HepG2 (cell line): ENCODE measurements around the gene PSMG1. TPM values are rescaled to one million over a fixed set of nuclear protein-coding genes. Genes with fewer than 3 reads are reported as not detected.

Experiments
- JDP2 ChIP-seq: sonication (generic); formaldehyde crosslinking; IDR thresholded peaks from 2 replicates; pipeline ENCODE4 v1.8.1; 2022; ENCODE audit warnings: missing genetic modification reagents, borderline replicate concordance
- JUN ChIP-seq: sonication (generic); formaldehyde crosslinking; IDR thresholded peaks from 2 replicates; pipeline ENCODE4 v1.4.0; 2020; ENCODE audit warnings: mild to moderate bottlenecking, missing genetic modification reagents
- MED1 ChIP-seq: sonication (generic); formaldehyde crosslinking; IDR thresholded peaks from 2 replicates; pipeline ENCODE4 v1.4.0; 2020; ENCODE audit warnings: missing genetic modification reagents
- PPARG ChIP-seq: conservative IDR thresholded peaks from 2 replicates; pipeline ENCODE4 v1.6.1; 2016; ENCODE audit warnings: missing biosample characterization, missing genetic modification reagents
- RELA ChIP-seq: sonication (generic); formaldehyde crosslinking; IDR thresholded peaks from 2 replicates; pipeline ENCODE4 v1.4.0; 2020; ENCODE audit warnings: missing genetic modification reagents
- ZBTB7B ChIP-seq: sonication (generic); formaldehyde crosslinking; IDR thresholded peaks from 2 replicates; pipeline ENCODE4 v1.4.0; 2020; ENCODE audit warnings: missing genetic modification reagents
- ZC3H4 ChIP-seq: sonication (generic); formaldehyde crosslinking; IDR thresholded peaks from 2 replicates; pipeline ENCODE4 v1.4.0; 2020; ENCODE audit warnings: missing genetic modification reagents, borderline replicate concordance
- ZFP41 ChIP-seq: sonication (generic); formaldehyde crosslinking; IDR thresholded peaks from 2 replicates; pipeline ENCODE4 v1.4.0; 2020; ENCODE audit warnings: mild to moderate bottlenecking, missing genetic modification reagents, borderline replicate concordance
- ZFP82 ChIP-seq: sonication (generic); formaldehyde crosslinking; IDR thresholded peaks from 2 replicates; pipeline ENCODE4 v1.5.1; 2020; ENCODE audit warnings: mild to moderate bottlenecking, missing genetic modification reagents, borderline replicate concordance
- ZNF251 ChIP-seq: sonication (generic); formaldehyde crosslinking; IDR thresholded peaks from 2 replicates; pipeline ENCODE4 v1.9.0; 2021; ENCODE audit warnings: mild to moderate bottlenecking, missing genetic modification reagents
- ZNF296 ChIP-seq: sonication (generic); formaldehyde crosslinking; conservative IDR thresholded peaks from 2 replicates; pipeline ENCODE4 v1.5.0; 2020; ENCODE audit warnings: mild to moderate bottlenecking, missing genetic modification reagents
- ZNF326 ChIP-seq: sonication (generic); formaldehyde crosslinking; IDR thresholded peaks from 2 replicates; pipeline ENCODE4 v1.4.0; 2020; ENCODE audit warnings: missing genetic modification reagents, borderline replicate concordance
- ZNF678 ChIP-seq: sonication (generic); formaldehyde crosslinking; IDR thresholded peaks from 2 replicates; pipeline ENCODE4 v1.4.0; 2020; ENCODE audit warnings: mild to moderate bottlenecking, missing genetic modification reagents
- ZSCAN12 ChIP-seq: sonication (generic); formaldehyde crosslinking; IDR thresholded peaks from 2 replicates; pipeline ENCODE4 v1.9.0; 2021; ENCODE audit warnings: mild to moderate bottlenecking, missing genetic modification reagents
- ZSCAN20 ChIP-seq: sonication (generic); formaldehyde crosslinking; IDR thresholded peaks from 2 replicates; pipeline ENCODE4 v1.4.0; 2020; ENCODE audit warnings: missing genetic modification reagents, mild to moderate bottlenecking, borderline replicate concordance
- polyA plus RNA-seq, 8 experiments: library from polyadenylated mRNA; depleted of rRNA in 3 of 8; stranded (reverse) in 7 of 8; unstranded in 1 of 8; fragments of >200 nt; fragmentation: Illumina TruSeq in 4 of 8; extraction: Trizol in 4 of 8; gene quantifications; 2 replicates each; pipeline versions ENCODE4 v1.2.1 to v1.2.3, GENCODE V29; 2011 to 2016; ENCODE audit warnings: low read depth in 4 of 8, missing spikeins in 1 of 8, mixed read lengths in 1 of 8; ENCODE audit not compliant: insufficient read depth in 1 of 8
- total RNA-seq, 5 experiments: library from RNA; depleted of rRNA; stranded (reverse); fragments of >200 nt; fragmentation: Illumina TruSeq; extraction: Trizol; gene quantifications; 2 replicates each; pipeline ENCODE4 v1.2.3, GENCODE V29; 2016; ENCODE audit warnings: low read depth in 1 of 5
- TF ChIP-seq, protein P1 (sequence below): sonication (generic); formaldehyde crosslinking; IDR thresholded peaks from 2 replicates; pipeline ENCODE4 v1.4.0; 2020; ENCODE audit warnings: mild to moderate bottlenecking, missing genetic modification reagents
- TF ChIP-seq, protein P2 (sequence below): sonication (generic); formaldehyde crosslinking; IDR thresholded peaks from 2 replicates; pipeline ENCODE4 v1.4.0; 2020; ENCODE audit warnings: missing genetic modification reagents
- TF ChIP-seq, protein P3 (sequence below): sonication (generic); formaldehyde crosslinking; IDR thresholded peaks from 2 replicates; pipeline ENCODE4 v1.8.1; 2023; ENCODE audit warnings: mild to moderate bottlenecking, missing genetic modification reagents
- TF ChIP-seq, protein P4 (sequence below): sonication (generic); formaldehyde crosslinking; IDR thresholded peaks from 2 replicates; pipeline ENCODE4 v1.5.1; 2020; ENCODE audit warnings: mild to moderate bottlenecking, moderate library complexity, missing genetic modification reagents
- TF ChIP-seq, protein P5 (sequence below): sonication (generic); formaldehyde crosslinking; IDR thresholded peaks from 2 replicates; pipeline ENCODE4 v1.5.1; 2020; ENCODE audit warnings: missing genetic modification reagents, mild to moderate bottlenecking, borderline replicate concordance
- TF ChIP-seq, protein P6 (sequence below): sonication (generic); formaldehyde crosslinking; conservative IDR thresholded peaks from 2 replicates; pipeline ENCODE4 v1.8.1; 2023; ENCODE audit warnings: missing genetic modification reagents

The PSMG1 gene
- total and polyA plus RNA-seq, 2 of the 13 experiments (the other 11 are each of a cell fraction or from before 2014, with no cell fraction given), result 63.6 to 173 TPM

DNA sequence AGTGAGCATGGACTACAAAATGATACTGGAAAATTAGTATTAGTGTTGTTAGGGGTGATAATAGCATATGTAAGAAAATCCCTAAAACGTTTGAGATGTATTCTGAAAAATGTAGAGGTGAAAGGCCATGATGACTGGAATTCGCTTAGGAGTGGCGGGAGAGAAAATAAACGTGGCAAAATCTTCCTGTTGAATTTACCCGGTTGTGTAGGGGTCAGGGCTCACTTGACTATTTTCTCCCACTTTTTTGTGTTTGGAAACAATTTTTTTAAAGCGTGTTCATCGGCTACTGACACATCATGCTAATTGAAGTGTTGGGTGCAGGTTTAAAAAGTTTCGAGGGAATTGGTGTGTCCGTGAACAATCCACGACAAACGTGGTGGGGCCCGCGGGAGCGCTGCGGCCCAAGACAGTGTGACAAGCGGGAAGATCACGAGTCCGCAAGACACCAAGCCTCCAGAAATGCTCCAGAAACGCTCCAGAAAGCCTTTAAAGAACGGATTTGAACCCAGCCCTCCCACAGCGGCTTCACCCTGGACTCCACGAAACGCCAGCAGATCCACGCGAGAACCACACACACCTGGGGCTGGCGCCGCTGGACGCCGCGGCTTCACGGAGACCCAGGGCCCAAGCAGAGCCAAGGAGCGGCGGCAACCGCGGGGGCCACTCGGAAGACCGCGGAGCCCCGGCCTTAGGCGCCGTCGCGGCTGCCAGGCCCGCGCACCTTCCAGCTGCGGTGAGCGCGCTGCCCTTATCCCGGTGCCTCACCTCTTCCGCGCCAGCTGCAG lies 573 bp downstream of the PSMG1 start (continued):
- TF ChIP-seq ZNF296 (peak; percentile 53; the same call in 1 of the 2 replicates), MED1 (CRISPR knock-in tag) (no peak), JDP2 (no peak), ZSCAN20 (CRISPR knock-in tag) (no peak), RELA (CRISPR knock-in tag) (no peak), ZNF678 (CRISPR knock-in tag) (no peak), ZFP41 (no peak), ZFP82 (CRISPR knock-in tag) (no peak), ZNF251 (CRISPR knock-in tag) (no peak; the same call in 1 of the 2 replicates), ZSCAN12 (CRISPR knock-in tag) (no peak), ZBTB7B (CRISPR knock-in tag) (no peak), JUN (CRISPR knock-in tag) (no peak), PPARG (CRISPR knock-in tag) (no peak), ZNF326 (no peak), ZC3H4 (CRISPR knock-in tag) (no peak)
- TF ChIP-seq, protein P1, sequence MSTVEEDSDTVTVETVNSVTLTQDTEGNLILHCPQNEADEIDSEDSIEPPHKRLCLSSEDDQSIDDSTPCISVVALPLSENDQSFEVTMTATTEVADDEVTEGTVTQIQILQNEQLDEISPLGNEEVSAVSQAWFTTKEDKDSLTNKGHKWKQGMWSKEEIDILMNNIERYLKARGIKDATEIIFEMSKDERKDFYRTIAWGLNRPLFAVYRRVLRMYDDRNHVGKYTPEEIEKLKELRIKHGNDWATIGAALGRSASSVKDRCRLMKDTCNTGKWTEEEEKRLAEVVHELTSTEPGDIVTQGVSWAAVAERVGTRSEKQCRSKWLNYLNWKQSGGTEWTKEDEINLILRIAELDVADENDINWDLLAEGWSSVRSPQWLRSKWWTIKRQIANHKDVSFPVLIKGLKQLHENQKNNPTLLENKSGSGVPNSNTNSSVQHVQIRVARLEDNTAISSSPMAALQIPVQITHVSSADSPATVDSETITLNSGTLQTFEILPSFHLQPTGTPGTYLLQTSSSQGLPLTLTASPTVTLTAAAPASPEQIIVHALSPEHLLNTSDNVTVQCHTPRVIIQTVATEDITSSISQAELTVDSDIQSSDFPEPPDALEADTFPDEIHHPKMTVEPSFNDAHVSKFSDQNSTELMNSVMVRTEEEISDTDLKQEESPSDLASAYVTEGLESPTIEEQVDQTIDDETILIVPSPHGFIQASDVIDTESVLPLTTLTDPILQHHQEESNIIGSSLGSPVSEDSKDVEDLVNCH (CRISPR knock-in tag), result no peak
- TF ChIP-seq, protein P2, sequence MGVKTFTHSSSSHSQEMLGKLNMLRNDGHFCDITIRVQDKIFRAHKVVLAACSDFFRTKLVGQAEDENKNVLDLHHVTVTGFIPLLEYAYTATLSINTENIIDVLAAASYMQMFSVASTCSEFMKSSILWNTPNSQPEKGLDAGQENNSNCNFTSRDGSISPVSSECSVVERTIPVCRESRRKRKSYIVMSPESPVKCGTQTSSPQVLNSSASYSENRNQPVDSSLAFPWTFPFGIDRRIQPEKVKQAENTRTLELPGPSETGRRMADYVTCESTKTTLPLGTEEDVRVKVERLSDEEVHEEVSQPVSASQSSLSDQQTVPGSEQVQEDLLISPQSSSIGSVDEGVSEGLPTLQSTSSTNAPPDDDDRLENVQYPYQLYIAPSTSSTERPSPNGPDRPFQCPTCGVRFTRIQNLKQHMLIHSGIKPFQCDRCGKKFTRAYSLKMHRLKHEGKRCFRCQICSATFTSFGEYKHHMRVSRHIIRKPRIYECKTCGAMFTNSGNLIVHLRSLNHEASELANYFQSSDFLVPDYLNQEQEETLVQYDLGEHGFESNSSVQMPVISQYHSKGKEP (CRISPR knock-in tag), result no peak
- TF ChIP-seq, protein P3, sequence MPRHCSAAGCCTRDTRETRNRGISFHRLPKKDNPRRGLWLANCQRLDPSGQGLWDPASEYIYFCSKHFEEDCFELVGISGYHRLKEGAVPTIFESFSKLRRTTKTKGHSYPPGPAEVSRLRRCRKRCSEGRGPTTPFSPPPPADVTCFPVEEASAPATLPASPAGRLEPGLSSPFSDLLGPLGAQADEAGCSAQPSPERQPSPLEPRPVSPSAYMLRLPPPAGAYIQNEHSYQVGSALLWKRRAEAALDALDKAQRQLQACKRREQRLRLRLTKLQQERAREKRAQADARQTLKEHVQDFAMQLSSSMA (CRISPR knock-in tag), result 0 out of 2 replicates have a peak, but pooled peaks have one; percentile 5
- TF ChIP-seq, protein P4, sequence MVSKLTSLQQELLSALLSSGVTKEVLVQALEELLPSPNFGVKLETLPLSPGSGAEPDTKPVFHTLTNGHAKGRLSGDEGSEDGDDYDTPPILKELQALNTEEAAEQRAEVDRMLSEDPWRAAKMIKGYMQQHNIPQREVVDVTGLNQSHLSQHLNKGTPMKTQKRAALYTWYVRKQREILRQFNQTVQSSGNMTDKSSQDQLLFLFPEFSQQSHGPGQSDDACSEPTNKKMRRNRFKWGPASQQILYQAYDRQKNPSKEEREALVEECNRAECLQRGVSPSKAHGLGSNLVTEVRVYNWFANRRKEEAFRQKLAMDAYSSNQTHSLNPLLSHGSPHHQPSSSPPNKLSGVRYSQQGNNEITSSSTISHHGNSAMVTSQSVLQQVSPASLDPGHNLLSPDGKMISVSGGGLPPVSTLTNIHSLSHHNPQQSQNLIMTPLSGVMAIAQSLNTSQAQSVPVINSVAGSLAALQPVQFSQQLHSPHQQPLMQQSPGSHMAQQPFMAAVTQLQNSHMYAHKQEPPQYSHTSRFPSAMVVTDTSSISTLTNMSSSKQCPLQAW (CRISPR knock-in tag), result no peak
- TF ChIP-seq, protein P5, sequence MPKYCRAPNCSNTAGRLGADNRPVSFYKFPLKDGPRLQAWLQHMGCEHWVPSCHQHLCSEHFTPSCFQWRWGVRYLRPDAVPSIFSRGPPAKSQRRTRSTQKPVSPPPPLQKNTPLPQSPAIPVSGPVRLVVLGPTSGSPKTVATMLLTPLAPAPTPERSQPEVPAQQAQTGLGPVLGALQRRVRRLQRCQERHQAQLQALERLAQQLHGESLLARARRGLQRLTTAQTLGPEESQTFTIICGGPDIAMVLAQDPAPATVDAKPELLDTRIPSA (CRISPR knock-in tag), result no peak
- TF ChIP-seq, protein P6, sequence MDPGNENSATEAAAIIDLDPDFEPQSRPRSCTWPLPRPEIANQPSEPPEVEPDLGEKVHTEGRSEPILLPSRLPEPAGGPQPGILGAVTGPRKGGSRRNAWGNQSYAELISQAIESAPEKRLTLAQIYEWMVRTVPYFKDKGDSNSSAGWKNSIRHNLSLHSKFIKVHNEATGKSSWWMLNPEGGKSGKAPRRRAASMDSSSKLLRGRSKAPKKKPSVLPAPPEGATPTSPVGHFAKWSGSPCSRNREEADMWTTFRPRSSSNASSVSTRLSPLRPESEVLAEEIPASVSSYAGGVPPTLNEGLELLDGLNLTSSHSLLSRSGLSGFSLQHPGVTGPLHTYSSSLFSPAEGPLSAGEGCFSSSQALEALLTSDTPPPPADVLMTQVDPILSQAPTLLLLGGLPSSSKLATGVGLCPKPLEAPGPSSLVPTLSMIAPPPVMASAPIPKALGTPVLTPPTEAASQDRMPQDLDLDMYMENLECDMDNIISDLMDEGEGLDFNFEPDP (CRISPR knock-in tag), result no peak
